H1 (cell line): ENCODE data around the gene GPR12. TPM values are rescaled to one million over a fixed set of nuclear protein-coding genes. Genes with fewer than 3 reads are reported as not detected.
A peak's percentile ranks its signal among the peaks of the same experiment; 100 is the strongest.

Experiments used
- CTCF ChIA-PET: fragments of 300-600 bp; sonication (Branson Sonifier 250); formaldehyde crosslinking; loops from one replicate; lab custom pipeline; 2021; ENCODE audit not compliant: partially characterized antibody; lab: Charles Lee
- POLR2A ChIA-PET: fragments of 300-600 bp; sonication (Branson Sonifier 250); formaldehyde crosslinking; loops from one replicate; lab custom pipeline; 2021; ENCODE audit warnings: inconsistent platforms; ENCODE audit not compliant: partially characterized antibody; lab: Charles Lee
- DNase-seq, 2 experiments: peaks; one replicate each; pipeline versions ENCODE4 v3.0.0 to v3.0.0-alpha.2; 2010 to 2022; ENCODE audit warnings: low spot score in 2 of 2, low read depth in 1 of 2, mixed read lengths in 1 of 2
- FAIRE-seq: peaks from 2 replicates; lab custom pipeline; 2011; peaks lifted over from hg19 to GRCh38; lab: Jason Lieb, UNC
- H2AFZ ChIP-seq: 2 replicates; pipeline ENCODE4 v1.8.1; 2012; ENCODE audit warnings: low read length, inconsistent platforms
- H2AK5ac ChIP-seq: 2 replicates; pipeline ENCODE4 v1.6.1; 2013; ENCODE audit warnings: low read depth, low read length
- H2BK120ac ChIP-seq: replicated peaks from 2 replicates; pipeline ENCODE3; 2013; ENCODE audit warnings: low read depth, low read length, inconsistent platforms
- H2BK12ac ChIP-seq: 2 replicates; pipeline ENCODE4 v1.6.1; 2013; ENCODE audit warnings: low read depth, low read length
- H2BK15ac ChIP-seq: 2 replicates; pipeline ENCODE4 v1.6.1; 2013; ENCODE audit warnings: low read length
- H2BK20ac ChIP-seq: 2 replicates; pipeline ENCODE4 v1.6.1; 2013; ENCODE audit warnings: low read length
- H2BK5ac ChIP-seq: 2 replicates; pipeline ENCODE4 v1.6.1; 2013; ENCODE audit warnings: low read depth, low read length
- H3K14ac ChIP-seq: 2 replicates; pipeline ENCODE4 v1.6.1; 2013; ENCODE audit warnings: inconsistent platforms; ENCODE audit not compliant: insufficient read length
- H3K18ac ChIP-seq: 2 replicates; pipeline ENCODE4 v1.6.1; 2013; ENCODE audit warnings: low read length; ENCODE audit errors: extremely low read depth
- H3K23ac ChIP-seq: 2 replicates; pipeline ENCODE4 v1.6.1; 2013; ENCODE audit warnings: inconsistent platforms; ENCODE audit not compliant: insufficient read length
- H3K23me2 ChIP-seq: 2 replicates; pipeline ENCODE4 v1.6.1; 2013; ENCODE audit warnings: low read depth, low read length
- H3K27ac ChIP-seq: 2 replicates; pipeline ENCODE4 v1.6.1; 2011; ENCODE audit warnings: low read depth, low read length, inconsistent platforms
- H3K27me3 ChIP-seq, 4 experiments: replicated peaks in 1 of 4; 1 replicate in 1 of 4; 2 replicates in 3 of 4; pipeline versions ENCODE4 v1.6.1 to v1.8.1; 2011 to 2013; ENCODE audit warnings: low read length in 3 of 4, mild to moderate bottlenecking in 3 of 4, inconsistent platforms in 2 of 4, mixed read lengths in 2 of 4, moderate library complexity in 1 of 4; ENCODE audit not compliant: control insufficient read depth in 3 of 4, insufficient read depth in 3 of 4; ENCODE audit errors: extremely low read depth in 1 of 4
- H3K36me3 ChIP-seq, 4 experiments: 2 replicates each; pipeline versions ENCODE4 v1.6.1 to v1.8.1; 2011 to 2013; ENCODE audit warnings: mild to moderate bottlenecking in 4 of 4, low read length in 3 of 4, moderate library complexity in 2 of 4, control low read depth in 1 of 4, inconsistent platforms in 1 of 4; ENCODE audit not compliant: insufficient read depth in 4 of 4, control insufficient read depth in 2 of 4
- H3K4ac ChIP-seq: replicated peaks from 2 replicates; pipeline ENCODE3; 2013; ENCODE audit warnings: low read length, low read depth, mixed read lengths, inconsistent platforms; ENCODE audit not compliant: insufficient read length
- H3K4me1 ChIP-seq, 4 experiments: replicated peaks in 1 of 4; 1 replicate in 1 of 4; 2 replicates in 3 of 4; pipeline versions ENCODE4 v1.6.1 to v1.8.1; 2011 to 2013; ENCODE audit warnings: low read length in 3 of 4, inconsistent platforms in 2 of 4, mixed read lengths in 1 of 4; ENCODE audit not compliant: insufficient read depth in 4 of 4, control insufficient read depth in 3 of 4
- H3K4me2 ChIP-seq, 2 experiments: 2 replicates each; pipeline versions ENCODE4 v1.6.1 to v1.8.1; 2011 to 2013; ENCODE audit warnings: low read depth in 2 of 2, low read length in 2 of 2, control low read depth in 1 of 2, inconsistent platforms in 1 of 2, mild to moderate bottlenecking in 1 of 2; ENCODE audit not compliant: insufficient read depth in 1 of 2
- H3K4me3 ChIP-seq, 4 experiments: fragments of 200-600, 300-600 bp in 1 of 4; sonication (generic), shearing (Covaris generic), sonication (Bioruptor Twin) in 1 of 4; 2 replicates each; pipeline versions ENCODE4 v1.5.1 to v1.8.1; 2011 to 2016; ENCODE audit warnings: low read length in 4 of 4, low read depth in 3 of 4, control low read depth in 2 of 4, inconsistent platforms in 2 of 4, mild to moderate bottlenecking in 2 of 4, mixed read lengths in 1 of 4, moderate library complexity in 1 of 4; ENCODE audit not compliant: insufficient read depth in 2 of 4; ENCODE audit errors: extremely low read depth in 1 of 4
- H3K56ac ChIP-seq: replicated peaks from 2 replicates; pipeline ENCODE3; 2013; ENCODE audit warnings: low read depth, mild to moderate bottlenecking, mixed read lengths, low read length, inconsistent platforms; ENCODE audit not compliant: insufficient read length
- H3K79me1 ChIP-seq: 2 replicates; pipeline ENCODE4 v1.6.1; 2013; ENCODE audit warnings: low read depth, low read length, control low read depth
- H3K79me2 ChIP-seq, 2 experiments: 2 replicates each; pipeline versions ENCODE4 v1.6.1 to v1.8.1; 2012 to 2013; ENCODE audit warnings: low read length in 2 of 2, mild to moderate bottlenecking in 2 of 2, inconsistent platforms in 1 of 2; ENCODE audit not compliant: insufficient read depth in 2 of 2, control insufficient read depth in 1 of 2
- H3K9ac ChIP-seq, 4 experiments: replicated peaks in 1 of 4; 1 replicate in 1 of 4; 2 replicates in 3 of 4; pipeline versions ENCODE4 v1.6.1 to v1.8.1; 2011 to 2013; ENCODE audit warnings: low read depth in 3 of 4, low read length in 3 of 4, control low read depth in 2 of 4, mild to moderate bottlenecking in 2 of 4, moderate library complexity in 2 of 4, inconsistent platforms in 1 of 4; ENCODE audit errors: extremely low read depth in 1 of 4
- H3K9me3 ChIP-seq, 2 experiments: 2 replicates each; pipeline versions ENCODE4 v1.6.1 to v1.8.1; 2012 to 2013; ENCODE audit warnings: mild to moderate bottlenecking in 2 of 2, moderate library complexity in 2 of 2, control low read depth in 1 of 2, inconsistent platforms in 1 of 2, low read depth in 1 of 2, low read length in 1 of 2, mixed read lengths in 1 of 2; ENCODE audit not compliant: insufficient read depth in 2 of 2
- H4K20me1 ChIP-seq, 2 experiments: replicated peaks in 1 of 2; 2 replicates each; pipeline versions ENCODE3 to v1.8.1; 2011 to 2013; ENCODE audit warnings: inconsistent platforms in 2 of 2, low read length in 2 of 2, mild to moderate bottlenecking in 1 of 2; ENCODE audit not compliant: insufficient read depth in 2 of 2, control insufficient read depth in 1 of 2
- H4K5ac ChIP-seq: 2 replicates; pipeline ENCODE4 v1.6.1; 2013; ENCODE audit warnings: low read length, low read depth, mixed read lengths, inconsistent platforms; ENCODE audit not compliant: insufficient read length
- H4K8ac ChIP-seq: 2 replicates; pipeline ENCODE4 v1.8.0; 2013; ENCODE audit warnings: mild to moderate bottlenecking, moderate library complexity, low read length, inconsistent platforms; ENCODE audit not compliant: insufficient read depth; ENCODE audit errors: extremely low read depth
- H4K91ac ChIP-seq: replicated peaks from 2 replicates; pipeline ENCODE3; 2013; ENCODE audit warnings: low read length, mixed read lengths, inconsistent platforms; ENCODE audit not compliant: insufficient read length
- CTCF ChIP-seq, 3 experiments: IDR thresholded peaks; 1 replicate in 2 of 3; 2 replicates in 1 of 3; pipeline versions ENCODE4 v1.5.1 to v1.6.1; 2011; ENCODE audit warnings: low read length in 3 of 3, mild to moderate bottlenecking in 3 of 3, inconsistent platforms in 2 of 3, low read depth in 1 of 3, moderate library complexity in 1 of 3; ENCODE audit not compliant: insufficient read depth in 1 of 3; ENCODE audit errors: control extremely low read depth in 1 of 3
- RAD21 ChIP-seq, 2 experiments: IDR thresholded peaks in 1 of 2; conservative IDR thresholded peaks in 1 of 2; 2 replicates each; pipeline ENCODE4 v1.6.1; 2011; ENCODE audit warnings: low read depth in 2 of 2, low read length in 2 of 2, improper control_type of control experiment in 1 of 2, inconsistent platforms in 1 of 2, mild to moderate bottlenecking in 1 of 2, moderate library complexity in 1 of 2
- SAP30 ChIP-seq: fragments of 300-600 bp; sonication (generic); IDR thresholded peaks from 2 replicates; pipeline ENCODE4 v1.7.1; 2012; ENCODE audit warnings: low read length, moderate library complexity, mild to moderate bottlenecking, inconsistent platforms; ENCODE audit not compliant: insufficient read depth, insufficient replicate concordance
- WGBS, 2 experiments: shearing (Covaris generic) in 1 of 2; methylation state at CpG; one replicate each; pipeline versions ENCODE4 v1.1.6 to v1.1.7; 2013 to 2015; ENCODE audit warnings: low lambda C conversion rate in 2 of 2, mixed read lengths in 2 of 2, inconsistent platforms in 1 of 2, low coverage in 1 of 2, missing lambda C conversion rate in 1 of 2; ENCODE audit not compliant: insufficient replicate concordance in 2 of 2, insufficient coverage in 1 of 2, insufficient read length in 1 of 2; ENCODE audit errors: extremely low coverage in 1 of 2, missing lambda C conversion rate in 1 of 2; 5-methylcytosine and 5-hydroxymethylcytosine counted together
- polyA plus RNA-seq, 7 experiments: library from polyadenylated mRNA; depleted of rRNA in 3 of 7; stranded (reverse) in 5 of 7; unstranded in 2 of 7; fragments of >200 nt in 5 of 7; fragments of 200-250 nt in 2 of 7; gene quantifications; 1 replicate in 5 of 7; 2 replicates in 1 of 7; 4 replicates in 1 of 7; pipeline versions ENCODE4 v1.2.1 to v1.2.3, GENCODE V29; 2011 to 2013; ENCODE audit warnings: missing spikeins in 2 of 7, mixed read lengths in 2 of 7
- total RNA-seq: library from RNA; stranded (reverse); fragmentation: NEBNext Ultra II Directional; extraction: Animal tissue kit (Norgen Biotek cat#: 25700); gene quantifications from 2 replicates; pipeline ENCODE4 v1.2.1, GENCODE V29; 2021

GPR12 gene
- total and polyA plus RNA-seq, 2 of the 8 experiments (the other 6 are each of a cell fraction or from before 2014, with no cell fraction given) = 0.15 to 0.27 TPM

GRCh38 chr13:26706381-26706780 is 54.2 kb downstream of the GPR12 start:
- FAIRE-seq (no peak), DNase-seq (no peak)
- Histone ChIP-seq H4K5ac (no peak overlapping the region), H2BK5ac (no peak overlapping the region), H3K56ac (no peak overlapping the region), H2BK120ac (no peak overlapping the region), H3K79me2 (no peaks in the 10 kb centered on the region), H3K36me3 (no peaks in the 10 kb centered on the region), H3K27ac (no peak overlapping the region), H3K4me3 (no peak overlapping the region), H3K4me2 (no peak overlapping the region), H2BK20ac (no peak overlapping the region), H3K4me1 (peaks cover 1 to 10% (median 4%) of the 10 kb centered on the region in 4 experiments; a peak in 5 of 7 replicates), H3K23me2 (no peaks in the 10 kb centered on the region), H2BK12ac (no peak overlapping the region), H3K9me3 (no peaks in the 10 kb centered on the region), H4K91ac (no peak overlapping the region), H2BK15ac (no peak overlapping the region), H3K23ac (no peak overlapping the region), H3K27me3 (no peaks in the 10 kb centered on the region), H3K79me1 (no peaks in the 10 kb centered on the region), H3K4ac (no peak overlapping the region), H3K14ac (no peak overlapping the region), H3K9ac (no peak overlapping the region), H4K20me1 (no peaks in the 10 kb centered on the region), H3K18ac (no peak overlapping the region), H2AK5ac (no peak overlapping the region), H4K8ac (no peak overlapping the region), H2AFZ (no peak overlapping the region)
- ChIA-PET POLR2A (no interaction called here), CTCF (interaction anchor here (0.7 to 11.9 kb wide), 19 partner anchors 8 to 548 kb away, joined by 3 to 131 read pairs (median 4); no protein-coding TSS in a partner anchor)
- 58% methylated on average over 7 of the region's 7 CpGs; no CpG with 5 or more reads in 1 of the 2 experiments for WGBS, 2 experiments
- TF ChIP-seq SAP30 (no peak), RAD21 (IDR thresholded peaks at IDR 0.05 in 1 of 2, conservative IDR thresholded peaks at IDR 0.05 in 1 of 2; ENCODE audit: low read depth in 2 of 2, low read length in 2 of 2) (peak in 1 of 2 experiments; percentile 3; a peak in 2 of 4 replicates), CTCF (IDR thresholded peaks at IDR 0.05; ENCODE audit: control extremely low read depth in 1 of 3, insufficient read depth in 1 of 3, low read depth in 1 of 3, low read length in 3 of 3) (peak; percentile 2 to 27 (median 10); a peak in 3 of 4 replicates)
